Gastroesophageal sphincter (tissue), 4 donors: ENCODE results near the gene THAP6. TPM values are rescaled to one million over a fixed set of nuclear protein-coding genes. Genes with fewer than 3 reads are reported as not detected.
A peak's percentile ranks its signal among the peaks of the same experiment; 100 is the strongest.

Experiments
- ATAC-seq: fragments of 150-250 bp; one replicate; pipeline ENCODE4 v1.9.1; 2016; ENCODE audit warnings: mild to moderate bottlenecking, moderate library complexity
- H3K27ac ChIP-seq, 4 donors: fragments of 200-600 bp; sonication (generic) in 3 of 4; 1 replicate in 3 of 4; 2 replicates in 1 of 4; pipeline ENCODE4 v1.5.1; 2016 to 2019
- H3K27me3 ChIP-seq: fragments of 200-600 bp; sonication (generic); one replicate; pipeline ENCODE4 v1.5.1; 2019
- H3K36me3 ChIP-seq, 2 donors: fragments of 200-600 bp; sonication (generic); one replicate each; pipeline ENCODE4 v1.5.1; 2019; ENCODE audit warnings: control low read depth in 1 of 2
- H3K4me1 ChIP-seq, 3 donors: fragments of 200-600 bp; sonication (generic); 1 replicate in 2 of 3; 2 replicates in 1 of 3; pipeline ENCODE4 v1.5.1; 2016 to 2019; ENCODE audit warnings: control low read depth in 2 of 3
- H3K4me3 ChIP-seq, 2 donors: fragments of 200-600 bp; sonication (generic); one replicate each; pipeline ENCODE4 v1.5.1; 2019; ENCODE audit warnings: mild to moderate bottlenecking in 1 of 2, moderate library complexity in 1 of 2
- H3K9me3 ChIP-seq, 3 donors: fragments of 200-600 bp; sonication (generic); one replicate each; pipeline ENCODE4 v1.5.1; 2017 to 2019; ENCODE audit warnings: control low read depth in 2 of 3
- EP300 ChIP-seq: sonication (generic); formaldehyde crosslinking; IDR thresholded peaks from one replicate; pipeline ENCODE4 v1.6.1; 2017; ENCODE audit warnings: antibody characterized with exemption, mild to moderate bottlenecking
- POLR2A ChIP-seq, 2 donors: fragments of 450-650 bp; IDR thresholded peaks; one replicate each; pipeline ENCODE4 v1.6.1; 2017; ENCODE audit warnings: antibody characterized with exemption in 2 of 2, mild to moderate bottlenecking in 2 of 2, moderate library complexity in 1 of 2
- POLR2AphosphoS5 ChIP-seq: sonication (generic); formaldehyde crosslinking; IDR thresholded peaks from one replicate; pipeline ENCODE4 v1.6.1; 2017; ENCODE audit warnings: antibody characterized with exemption
- whole genome bisulfite sequencing, 2 donors: methylation state at CpG; one replicate each; pipeline ENCODE4 v1.1.5; 2018; ENCODE audit warnings: low coverage in 1 of 2; 5-methylcytosine and 5-hydroxymethylcytosine counted together
- total RNA-seq, 4 donors: library from RNA; depleted of rRNA; stranded (reverse); fragments of >200 nt; gene quantifications; one replicate each; pipeline ENCODE4 v1.1.0, GENCODE V29; 2016
- TF ChIP-seq, protein P1 (sequence below), 4 experiments: fragments of 200-600 bp in 2 of 4; fragments of 450-650 bp in 2 of 4; sonication (generic) in 1 of 4; IDR thresholded peaks; one replicate each; pipeline ENCODE4 v1.5.1; 2017 to 2019; ENCODE audit warnings: antibody characterized with exemption in 4 of 4, mild to moderate bottlenecking in 2 of 4, moderate library complexity in 2 of 4

The THAP6 gene
- total RNA-seq, 4 donors from 2014 or later = 8.8 to 37.8 (median 16.2) TPM

DNA sequence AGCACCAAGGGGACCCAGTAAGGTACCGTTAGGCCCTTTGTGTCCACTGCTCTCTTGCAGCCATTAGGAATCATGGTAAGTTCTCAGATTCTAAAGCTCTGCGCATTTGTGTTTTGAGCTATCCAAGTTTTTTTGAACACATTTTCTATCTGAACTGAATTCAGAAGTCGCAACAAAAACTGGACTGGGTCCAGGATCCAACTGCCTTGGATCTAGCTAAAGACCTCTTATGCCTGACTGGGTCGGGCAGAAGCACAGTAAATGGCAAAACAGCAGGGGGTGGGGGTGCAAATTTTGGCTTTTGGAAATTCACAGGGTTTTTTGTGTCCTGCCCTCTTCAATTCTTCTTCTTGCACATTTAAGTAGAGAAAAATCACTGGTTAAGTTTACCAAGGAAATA, 30.1 kb upstream of the THAP6 start:
- no peak overlapping the region for H3K4me3 ChIP-seq
- 72 to 73% methylated on average over 4 of the region's 4 CpGs for WGBS, 2 donors
- no peak overlapping the region for H3K27ac ChIP-seq
- H3K36me3 ChIP-seq = peaks cover 5 to 74% of the 10 kb centered on the region in 2 donors
- no peak for ATAC-seq
- H3K27me3 ChIP-seq = no peaks in the 10 kb centered on the region
- H3K9me3 ChIP-seq = no peaks in the 10 kb centered on the region
- H3K4me1 ChIP-seq = no peaks in the 10 kb centered on the region
- TF ChIP-seq, protein P1, sequence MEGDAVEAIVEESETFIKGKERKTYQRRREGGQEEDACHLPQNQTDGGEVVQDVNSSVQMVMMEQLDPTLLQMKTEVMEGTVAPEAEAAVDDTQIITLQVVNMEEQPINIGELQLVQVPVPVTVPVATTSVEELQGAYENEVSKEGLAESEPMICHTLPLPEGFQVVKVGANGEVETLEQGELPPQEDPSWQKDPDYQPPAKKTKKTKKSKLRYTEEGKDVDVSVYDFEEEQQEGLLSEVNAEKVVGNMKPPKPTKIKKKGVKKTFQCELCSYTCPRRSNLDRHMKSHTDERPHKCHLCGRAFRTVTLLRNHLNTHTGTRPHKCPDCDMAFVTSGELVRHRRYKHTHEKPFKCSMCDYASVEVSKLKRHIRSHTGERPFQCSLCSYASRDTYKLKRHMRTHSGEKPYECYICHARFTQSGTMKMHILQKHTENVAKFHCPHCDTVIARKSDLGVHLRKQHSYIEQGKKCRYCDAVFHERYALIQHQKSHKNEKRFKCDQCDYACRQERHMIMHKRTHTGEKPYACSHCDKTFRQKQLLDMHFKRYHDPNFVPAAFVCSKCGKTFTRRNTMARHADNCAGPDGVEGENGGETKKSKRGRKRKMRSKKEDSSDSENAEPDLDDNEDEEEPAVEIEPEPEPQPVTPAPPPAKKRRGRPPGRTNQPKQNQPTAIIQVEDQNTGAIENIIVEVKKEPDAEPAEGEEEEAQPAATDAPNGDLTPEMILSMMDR (IDR thresholded peaks at IDR 0.05) = no peak
- TF ChIP-seq POLR2A (IDR thresholded peaks at IDR 0.05) (no peak), EP300 (no peak), POLR2AphosphoS5 (no peak)

DNA sequence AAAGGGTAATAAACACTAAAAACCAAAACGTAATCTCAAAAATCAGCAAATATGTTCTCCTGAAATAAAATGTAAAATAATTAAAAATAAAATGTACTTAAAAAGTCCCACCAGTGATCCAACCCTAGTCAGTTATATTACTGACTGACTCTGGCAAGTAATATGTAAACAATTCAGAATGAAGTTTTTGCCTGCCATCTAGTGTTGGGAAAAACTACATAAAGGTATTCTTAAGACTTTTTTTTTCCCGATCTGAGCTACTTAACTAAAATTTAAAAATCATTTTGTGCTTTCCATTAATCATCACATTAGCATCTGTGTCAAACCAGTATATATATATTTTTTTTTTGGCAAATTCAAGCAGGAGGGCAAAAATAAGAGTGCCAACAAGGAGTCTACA, 24.1 kb upstream of the THAP6 start:
- Histone ChIP-seq H3K9me3 (no peaks in the 10 kb centered on the region), H3K4me1 (peaks cover 0 to 14% (median 0%) of the 10 kb centered on the region in 3 donors), H3K4me3 (no peak overlapping the region), H3K36me3 (peaks cover 7 to 65% of the 10 kb centered on the region in 2 donors), H3K27me3 (no peaks in the 10 kb centered on the region), H3K27ac (no peak overlapping the region)
- 44 to 54% methylated on average over 2 of the region's 2 CpGs for WGBS, 2 donors
- no peak for ATAC-seq
- TF ChIP-seq EP300 = no peak
- TF ChIP-seq, protein P1 (IDR thresholded peaks at IDR 0.05) = peak in 3 of 4 experiments; percentile 14 to 45 (median 22)
- TF ChIP-seq POLR2AphosphoS5 = no peak

DNA sequence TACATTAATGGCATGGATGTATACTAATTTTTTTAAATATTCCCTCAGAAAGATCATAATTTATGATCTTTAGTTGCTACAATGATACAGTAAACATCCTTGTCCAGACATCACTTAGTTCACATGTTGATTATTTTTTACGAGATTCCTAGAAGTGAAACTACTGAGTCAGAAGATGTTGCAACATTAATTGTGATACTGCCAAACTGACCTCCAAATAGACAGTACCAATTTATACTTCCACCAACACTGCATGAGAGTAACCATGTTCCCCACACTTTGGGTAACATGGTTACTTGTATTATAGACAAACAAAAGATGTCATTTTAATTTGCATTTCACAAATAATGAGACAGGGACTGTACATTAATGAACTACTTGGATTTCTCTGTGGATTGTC, 19.7 kb upstream of the THAP6 start:
- H3K4me3 ChIP-seq = no peak overlapping the region
- peaks cover 3 to 56% of the 10 kb centered on the region in 2 donors for H3K36me3 ChIP-seq
- no peaks in the 10 kb centered on the region for H3K27me3 ChIP-seq
- peak; percentile 62 for TF ChIP-seq POLR2AphosphoS5
- no peak for TF ChIP-seq EP300
- WGBS, 2 donors = 7 to 27% methylated on average over 1 of the region's 1 CpG
- H3K4me1 ChIP-seq = peaks cover 0 to 30% (median 0%) of the 10 kb centered on the region in 3 donors
- no peaks in the 10 kb centered on the region for H3K9me3 ChIP-seq
- peak overlapping the region in 1 of 4 donors; percentile 0 for H3K27ac ChIP-seq
- peak; percentile 63 for ATAC-seq

DNA sequence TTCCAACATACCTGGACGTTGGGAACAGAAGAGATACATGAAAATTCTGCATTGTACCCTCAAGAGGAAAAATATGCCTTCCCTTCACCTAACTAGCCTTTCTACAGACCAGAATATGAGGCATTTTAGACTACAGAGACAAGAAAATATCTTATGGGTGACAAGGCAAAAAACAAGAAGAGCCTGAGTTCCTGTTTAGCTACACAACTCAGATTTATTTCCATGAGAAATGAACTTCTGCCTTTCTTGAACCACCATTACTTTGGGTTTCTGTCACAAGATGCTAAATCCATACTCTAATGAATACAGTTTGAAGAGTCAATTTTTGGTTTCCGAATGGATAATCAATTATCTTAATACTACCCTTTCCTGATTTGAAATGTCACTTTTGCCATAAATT, 18.8 kb upstream of the THAP6 start:
- Histone ChIP-seq H3K9me3 (no peaks in the 10 kb centered on the region), H3K4me3 (no peak overlapping the region), H3K36me3 (peaks cover 3 to 57% of the 10 kb centered on the region in 2 donors)

DNA sequence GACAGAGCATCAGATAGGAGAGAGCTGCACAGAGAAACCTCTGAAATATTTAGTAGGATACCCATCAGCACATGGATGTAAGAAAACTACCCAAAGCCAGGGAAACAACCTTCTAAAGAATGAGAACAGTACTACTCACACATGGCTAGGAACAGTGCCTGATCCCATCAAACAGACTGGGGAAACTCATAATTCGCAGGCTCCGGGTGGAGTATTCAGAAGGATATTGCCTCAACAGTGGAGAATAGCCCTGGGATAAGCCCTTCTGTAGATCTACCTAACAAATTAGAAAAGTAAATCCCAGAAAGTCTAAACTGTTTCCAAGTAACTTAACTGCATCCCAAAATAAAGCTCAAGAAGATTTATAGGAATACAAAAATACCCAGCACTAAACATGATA, 17.9 kb upstream of the THAP6 start:
- H3K4me3 ChIP-seq = no peak overlapping the region
- H3K27ac ChIP-seq = no peak overlapping the region
- ATAC-seq = no peak
- H3K36me3 ChIP-seq = peaks cover 0 to 50% of the 10 kb centered on the region in 2 donors
- TF ChIP-seq EP300 = no peak
- TF ChIP-seq POLR2A (IDR thresholded peaks at IDR 0.05) = no peak
- TF ChIP-seq POLR2AphosphoS5 = no peak
- TF ChIP-seq, protein P1 (IDR thresholded peaks at IDR 0.05) = no peak
- H3K9me3 ChIP-seq = no peaks in the 10 kb centered on the region
- H3K27me3 ChIP-seq = no peaks in the 10 kb centered on the region
- WGBS, 2 donors = 50 to 67% methylated on average over 2 of the region's 2 CpGs
- H3K4me1 ChIP-seq = peaks cover 0 to 30% (median 0%) of the 10 kb centered on the region in 3 donors

More for the DNA sequence above, 18.8 kb upstream of the THAP6 start:
- WGBS, 2 donors = 91 to 94% methylated on average over 2 of the region's 2 CpGs
- TF ChIP-seq, protein P1 (IDR thresholded peaks at IDR 0.05) = no peak
- TF ChIP-seq EP300 (no peak), POLR2AphosphoS5 (no peak), POLR2A (IDR thresholded peaks at IDR 0.05) (no peak)
- Histone ChIP-seq H3K27me3 (no peaks in the 10 kb centered on the region), H3K4me1 (peaks cover 0 to 30% (median 0%) of the 10 kb centered on the region in 3 donors), H3K27ac (no peak overlapping the region)
- ATAC-seq = no peak
